Activated T-cell treated with anti-CD3 and anti-CD28 coated beads, Interleukin-2, amount 50 U/mL, for 24 hours (primary cell): ENCODE measurements around the gene ALG1L2.
"Not testable (repeated sequence)": the region's sequence is repeated elsewhere in the genome, so short reads cannot be mapped to it uniquely, and the experiment has no call there.

Experiments used
- DNase-seq: peaks from one replicate; pipeline ENCODE4 v3.0.0-alpha.2; 2020
- H3K27ac Mint-ChIP-seq: 2 replicates; pipeline ENCODE4 v1.8.0; 2020; ENCODE audit warnings: mild to moderate bottlenecking, mixed read lengths
- H3K27me3 Mint-ChIP-seq: 2 replicates; pipeline ENCODE4 v1.8.0; 2020; ENCODE audit warnings: mixed read lengths
- H3K36me3 Mint-ChIP-seq: 2 replicates; pipeline ENCODE4 v1.8.0; 2020; ENCODE audit warnings: low read depth, mixed read lengths
- H3K4me1 Mint-ChIP-seq: 2 replicates; pipeline ENCODE4 v1.8.0; 2020; ENCODE audit warnings: low read depth, mixed read lengths
- H3K4me3 Mint-ChIP-seq: 2 replicates; pipeline ENCODE4 v1.8.0; 2020; ENCODE audit warnings: mild to moderate bottlenecking, moderate library complexity, mixed read lengths
- H3K9me3 Mint-ChIP-seq: 2 replicates; pipeline ENCODE4 v1.8.0; 2020; ENCODE audit warnings: mixed read lengths

Gene ALG1L2

GRCh38 chr3:130084436-130084980, 2.9 kb downstream of the ALG1L2 start:
- Mint-ChIP-seq H3K4me1 (no peaks in the 10 kb centered on the region), H3K27me3 (peaks cover 12% of the 10 kb centered on the region), H3K4me3 (no peak overlapping the region), H3K9me3 (no peaks in the 10 kb centered on the region), H3K36me3 (no peaks in the 10 kb centered on the region), H3K27ac (no peak overlapping the region)
- no peak for DNase-seq

DNA sequence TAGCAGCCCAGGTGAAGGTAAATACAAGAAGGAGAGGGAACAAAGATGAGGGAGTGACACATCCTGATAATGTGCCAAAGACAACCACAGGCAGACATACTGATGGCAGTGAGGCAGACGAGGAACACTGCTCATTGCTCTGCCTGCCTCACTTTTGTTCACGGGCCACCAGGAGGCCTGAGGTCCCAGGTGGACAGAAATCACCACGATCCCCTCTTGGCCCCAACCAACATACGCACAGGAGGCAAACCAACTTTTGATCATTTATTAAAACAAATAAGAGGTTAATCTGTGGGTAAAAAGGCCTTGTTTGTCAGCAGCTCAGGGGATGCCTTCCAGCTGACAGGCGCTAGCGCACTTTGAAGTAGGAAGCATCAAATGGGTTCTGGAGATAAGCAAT, 4.2 kb downstream of the ALG1L2 start:
- no peaks in the 10 kb centered on the region for H3K4me1 Mint-ChIP-seq
- H3K4me3 Mint-ChIP-seq = no peak overlapping the region
- no peaks in the 10 kb centered on the region for H3K9me3 Mint-ChIP-seq
- H3K27me3 Mint-ChIP-seq = peaks cover 12% of the 10 kb centered on the region
- no peak for DNase-seq
- no peak overlapping the region for H3K27ac Mint-ChIP-seq
- no peaks in the 10 kb centered on the region for H3K36me3 Mint-ChIP-seq

DNA sequence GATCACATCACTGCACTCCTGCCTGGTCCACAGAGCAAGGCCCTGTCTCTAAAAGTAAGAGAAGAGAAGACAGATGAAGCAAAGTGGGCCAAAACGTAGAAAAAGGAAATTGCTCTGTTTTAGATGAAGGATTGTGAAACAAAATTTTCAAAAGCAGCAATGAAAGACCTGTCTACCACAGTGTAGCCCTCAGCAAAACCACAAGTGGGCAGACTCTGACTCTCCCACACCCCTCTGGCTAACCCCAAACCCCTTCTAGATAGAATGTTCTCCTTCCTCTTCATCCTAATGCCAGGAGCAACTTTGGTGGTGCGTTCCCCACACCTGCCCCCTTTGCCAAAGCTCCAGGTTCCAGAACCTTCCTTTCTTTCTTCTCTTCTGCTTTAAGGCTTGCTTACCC, 5.0 kb downstream of the ALG1L2 start:
- H3K27me3 Mint-ChIP-seq, H3K4me3 Mint-ChIP-seq, H3K36me3 Mint-ChIP-seq, DNase-seq, H3K27ac Mint-ChIP-seq, H3K4me1 Mint-ChIP-seq, H3K9me3 Mint-ChIP-seq: not testable (repeated sequence)

DNA sequence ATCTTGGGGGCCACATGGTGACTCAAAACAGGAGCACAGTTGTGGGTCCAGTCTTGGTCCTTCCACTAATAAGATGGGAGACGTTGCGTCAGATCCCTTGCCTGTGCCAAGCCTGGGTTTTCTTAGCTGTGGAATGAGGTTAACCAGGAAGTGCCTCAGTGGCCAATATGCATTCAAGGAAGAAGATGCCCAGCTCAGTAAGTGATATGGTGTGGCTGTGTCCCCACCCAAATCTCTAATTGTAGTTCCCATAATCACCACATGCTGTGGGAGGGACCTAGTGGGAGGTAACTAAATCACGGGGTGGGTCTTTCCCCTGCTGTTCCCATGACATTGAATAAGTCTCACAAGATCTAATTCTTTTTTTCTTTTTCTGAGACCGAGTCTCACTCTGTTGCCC, 6.4 kb downstream of the ALG1L2 start:
- Mint-ChIP-seq H3K27me3 (no peaks in the 10 kb centered on the region), H3K4me1 (peaks cover 1% of the 10 kb centered on the region), H3K27ac (no peak overlapping the region), H3K4me3 (no peak overlapping the region), H3K36me3 (no peaks in the 10 kb centered on the region), H3K9me3 (no peaks in the 10 kb centered on the region)
- no peak for DNase-seq

DNA sequence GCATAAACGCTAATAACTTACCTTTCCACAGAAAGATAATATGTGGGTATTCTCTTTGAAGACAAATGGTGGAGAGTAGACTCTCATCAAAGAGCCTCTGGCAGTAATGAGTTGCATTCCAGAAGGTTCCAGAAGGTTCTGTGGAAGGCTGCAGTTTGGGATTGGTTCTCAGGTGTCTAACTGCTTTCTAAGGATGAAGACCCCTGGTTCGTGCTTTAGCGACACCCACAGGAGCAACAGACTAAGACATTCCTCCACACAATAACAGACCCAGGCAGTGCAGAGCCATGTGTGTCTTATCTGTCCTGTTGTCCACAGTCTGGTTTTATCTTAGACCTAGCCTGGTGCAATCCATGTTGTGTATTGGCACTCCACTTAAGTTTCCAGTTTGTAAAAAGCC, 9.1 kb downstream of the ALG1L2 start:
- not testable (repeated sequence) for H3K36me3 Mint-ChIP-seq, H3K27ac Mint-ChIP-seq, H3K4me3 Mint-ChIP-seq, H3K27me3 Mint-ChIP-seq, H3K9me3 Mint-ChIP-seq, DNase-seq
- H3K4me1 Mint-ChIP-seq = peaks cover 24% of the 10 kb centered on the region

- H3K9me3 Mint-ChIP-seq = no peaks in the 10 kb centered on the region
Observed at GRCh38 chr3:130091958-130092357, 10.3 kb downstream of the ALG1L2 start.

DNA sequence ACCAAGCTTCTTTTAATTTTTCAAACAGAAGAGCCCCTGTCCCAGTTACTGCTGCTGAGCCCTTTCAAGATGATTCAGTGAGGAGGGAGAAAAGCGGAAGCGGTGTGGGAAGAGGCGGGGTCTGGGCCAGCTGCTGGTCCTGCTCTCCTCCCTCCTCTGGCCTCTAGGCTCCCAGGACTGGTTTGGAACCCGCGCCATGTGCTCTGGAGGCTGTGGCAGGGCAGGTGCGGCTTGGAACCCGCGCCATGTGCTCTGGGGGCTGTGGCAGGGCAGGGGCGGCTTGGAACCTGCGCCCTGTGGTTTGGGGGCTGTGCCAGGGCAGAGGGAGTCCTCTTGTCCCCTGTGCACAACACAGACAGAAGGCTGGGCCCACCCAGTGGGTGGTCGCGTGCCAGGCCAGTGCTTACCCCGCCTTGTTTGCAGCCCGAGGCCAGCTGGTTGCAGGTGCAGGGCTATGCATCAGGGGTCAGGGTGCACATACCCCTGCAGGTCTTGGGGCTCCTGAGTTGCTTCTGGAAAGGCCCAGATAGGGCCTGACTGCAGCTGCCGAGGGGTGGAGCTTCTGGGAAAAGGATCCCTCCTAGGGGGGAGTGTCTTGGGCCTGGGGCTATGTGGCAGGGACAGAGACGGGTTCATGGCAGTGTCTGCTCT, 12.2 kb downstream of the ALG1L2 start:
- Mint-ChIP-seq H3K27ac (peak overlapping the region; percentile 81), H3K4me3 (peak overlapping the region; percentile 61), H3K36me3 (no peaks in the 10 kb centered on the region), H3K4me1 (peaks cover 32% of the 10 kb centered on the region), H3K9me3 (no peaks in the 10 kb centered on the region), H3K27me3 (no peaks in the 10 kb centered on the region)
- DNase-seq = peak; percentile 61

More at GRCh38 chr3:130091958-130092357, 10.3 kb downstream of the ALG1L2 start:
- Mint-ChIP-seq H3K27me3 (no peaks in the 10 kb centered on the region), H3K4me3 (no peak overlapping the region), H3K4me1 (peaks cover 28% of the 10 kb centered on the region), H3K27ac (peak overlapping the region; percentile 47), H3K36me3 (no peaks in the 10 kb centered on the region)
- no peak for DNase-seq

DNA sequence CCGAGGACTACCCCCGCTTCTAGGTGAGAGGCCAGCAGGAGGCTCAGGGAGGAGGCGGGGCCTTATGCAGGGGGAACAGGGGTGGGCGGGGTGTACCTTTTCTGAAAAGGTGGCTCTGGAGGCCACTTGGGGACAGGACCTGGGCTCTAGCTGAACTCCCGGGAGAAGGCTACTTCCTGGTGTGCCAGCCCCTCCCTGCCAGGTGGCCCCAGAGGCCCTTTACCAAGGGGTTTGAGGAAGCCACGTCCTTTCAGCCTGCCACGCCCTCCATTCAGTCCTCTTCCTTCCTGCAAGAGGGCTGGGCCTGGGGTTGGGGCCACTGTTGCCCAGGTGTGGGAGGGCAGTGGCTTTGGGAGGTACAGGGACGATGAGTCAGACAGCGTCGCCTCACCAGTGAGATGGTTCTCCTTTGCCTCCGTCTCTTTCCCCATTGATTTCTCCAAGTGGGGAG, 12.9 kb downstream of the ALG1L2 start:
- not testable (repeated sequence) for H3K36me3 Mint-ChIP-seq, H3K27me3 Mint-ChIP-seq, H3K9me3 Mint-ChIP-seq
- DNase-seq = peak; percentile 62
- H3K4me1 Mint-ChIP-seq = peaks cover 32% of the 10 kb centered on the region
- H3K27ac Mint-ChIP-seq = peak overlapping the region; percentile 64
- H3K4me3 Mint-ChIP-seq = peak overlapping the region; percentile 61

GRCh38 chr3:130095858-130096257, 14.2 kb downstream of the ALG1L2 start:
- H3K4me3 Mint-ChIP-seq, H3K27me3 Mint-ChIP-seq, H3K36me3 Mint-ChIP-seq, H3K9me3 Mint-ChIP-seq, DNase-seq: not testable (repeated sequence)
- peaks cover 32% of the 10 kb centered on the region for H3K4me1 Mint-ChIP-seq
- H3K27ac Mint-ChIP-seq = peak overlapping the region; percentile 18

DNA sequence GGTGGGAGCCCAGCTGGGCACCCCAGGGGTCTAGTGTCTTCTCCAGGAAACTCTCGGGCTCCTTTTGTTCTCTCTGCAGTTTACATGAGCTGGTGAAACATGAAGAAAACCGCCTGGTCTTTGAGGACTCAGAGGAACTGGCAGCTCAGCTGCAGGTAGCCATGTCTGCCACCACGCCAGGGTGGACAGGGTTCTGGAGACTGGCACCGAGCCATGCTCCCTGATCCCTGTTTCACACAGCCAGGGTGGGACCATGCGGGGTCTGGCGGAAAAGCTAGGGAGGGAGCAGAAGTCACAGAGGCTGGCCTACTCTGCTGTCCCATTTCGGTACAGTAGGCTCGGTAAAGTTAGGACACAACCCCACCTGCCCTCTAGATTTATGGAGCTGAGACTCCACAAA, 15.5 kb downstream of the ALG1L2 start:
- peaks cover 32% of the 10 kb centered on the region for H3K4me1 Mint-ChIP-seq
- not testable (repeated sequence) for H3K27ac Mint-ChIP-seq, DNase-seq, H3K27me3 Mint-ChIP-seq, H3K9me3 Mint-ChIP-seq, H3K36me3 Mint-ChIP-seq, H3K4me3 Mint-ChIP-seq

GRCh38 chr3:130097690-130098638, 16.3 kb downstream of the ALG1L2 start:
- H3K36me3 Mint-ChIP-seq, H3K27ac Mint-ChIP-seq, H3K9me3 Mint-ChIP-seq, H3K27me3 Mint-ChIP-seq, H3K4me3 Mint-ChIP-seq, DNase-seq: not testable (repeated sequence)
- H3K4me1 Mint-ChIP-seq = peaks cover 31% of the 10 kb centered on the region

GRCh38 chr3:130098639-130099385, 17.2 kb downstream of the ALG1L2 start:
- H3K27ac Mint-ChIP-seq, H3K4me3 Mint-ChIP-seq, DNase-seq, H3K9me3 Mint-ChIP-seq, H3K27me3 Mint-ChIP-seq, H3K36me3 Mint-ChIP-seq: not testable (repeated sequence)
- peaks cover 23% of the 10 kb centered on the region for H3K4me1 Mint-ChIP-seq

DNA sequence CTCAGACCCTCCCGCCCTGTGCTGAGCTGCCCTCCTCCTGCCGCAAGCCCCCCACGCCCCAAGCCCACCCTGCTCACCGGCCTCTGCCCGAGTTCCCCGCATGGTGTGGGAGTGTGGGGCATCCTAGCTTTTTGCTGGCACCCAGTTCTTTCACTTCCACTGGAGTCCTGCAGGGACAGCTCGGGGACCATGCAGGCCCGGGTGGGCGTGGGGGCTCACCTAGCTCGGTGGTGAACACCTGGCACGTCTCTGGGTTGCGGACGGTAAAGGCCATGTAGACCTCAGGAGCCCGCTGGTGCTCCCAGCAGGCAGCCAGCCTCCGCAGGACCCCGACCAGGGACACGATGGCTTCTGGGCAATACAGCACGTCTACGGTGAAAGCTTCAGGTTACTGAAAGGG, 20.9 kb downstream of the ALG1L2 start:
- DNase-seq = not testable (repeated sequence)
- peaks cover 21% of the 10 kb centered on the region for H3K36me3 Mint-ChIP-seq

DNA sequence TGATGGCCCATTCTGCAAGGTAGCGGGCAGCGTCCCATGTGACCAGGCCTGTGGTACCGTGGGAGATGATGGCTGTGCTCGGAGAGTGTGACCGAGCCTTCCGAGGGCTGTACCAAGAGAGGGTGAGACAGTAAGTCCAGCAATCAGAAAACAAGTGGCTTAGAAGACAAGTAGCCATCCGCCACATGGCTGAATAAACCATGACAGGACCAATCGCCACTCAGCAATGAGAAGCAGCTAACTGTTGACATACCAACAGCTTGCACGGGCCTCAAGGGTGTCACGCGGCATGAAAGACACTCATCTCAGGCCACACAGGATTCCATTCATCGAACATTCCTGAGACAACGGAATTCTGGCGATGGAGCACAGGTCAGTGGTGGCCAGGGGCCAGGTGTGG, 22.6 kb downstream of the ALG1L2 start:
- peaks cover 35% of the 10 kb centered on the region for H3K36me3 Mint-ChIP-seq
- H3K4me1 Mint-ChIP-seq, H3K27ac Mint-ChIP-seq, H3K27me3 Mint-ChIP-seq, H3K4me3 Mint-ChIP-seq, DNase-seq, H3K9me3 Mint-ChIP-seq: not testable (repeated sequence)

More for the DNA sequence above, 20.9 kb downstream of the ALG1L2 start:
- H3K4me3 Mint-ChIP-seq, H3K27me3 Mint-ChIP-seq, H3K4me1 Mint-ChIP-seq, H3K9me3 Mint-ChIP-seq, H3K27ac Mint-ChIP-seq: not testable (repeated sequence)
